Measurements from ENCODE around the gene RPL32. TPM values are rescaled to one million over a fixed set of nuclear protein-coding genes. Genes with fewer than 3 reads are reported as not detected.

RPL32 gene
- total and polyA plus RNA-seq, 2 of the 4 experiments (the other 2 are of a cell fraction), result 566 to 1,856 TPM

DNA sequence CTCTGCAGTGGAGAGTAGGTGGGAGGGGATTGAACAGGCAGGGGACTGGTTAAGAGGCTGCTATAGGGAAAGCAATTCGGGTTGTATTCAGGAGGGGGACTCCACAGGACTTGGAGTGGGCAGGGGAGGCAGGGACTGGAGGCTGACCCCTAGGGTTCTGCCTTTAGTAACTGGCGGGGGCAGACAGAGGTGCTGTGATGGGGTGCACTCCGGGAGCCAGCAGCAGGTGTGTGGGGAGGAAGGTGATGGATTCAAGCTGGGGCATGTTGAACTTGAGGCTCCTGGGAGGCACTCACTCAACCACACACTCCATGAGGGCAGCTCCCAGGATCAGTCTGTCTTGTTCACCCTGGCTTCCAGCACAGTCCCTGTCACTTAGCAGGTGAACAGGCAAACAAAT lies 32.4 kb downstream of the RPL32 start:
- intact Hi-C loops (cut with micrococcal nuclease), result no loop called here
- ATAC-seq (ENCODE audit: low read depth) (no peak), DNase-seq (no peak)
- Histone ChIP-seq H3K4me1 (ENCODE audit: control insufficient read depth, insufficient read depth, low read length) (peaks cover 2% of the 10 kb centered on the region; the same call in 1 of the 2 replicates), H4K91ac (ENCODE audit: insufficient read depth, low read depth, low read length) (no peak overlapping the region), H3K27me3 (ENCODE audit: control insufficient read depth, insufficient read depth, low read length) (no peaks in the 10 kb centered on the region), H3K27ac (ENCODE audit: insufficient read depth, low read length) (no peak overlapping the region), H2AK9ac (replicated peaks; ENCODE audit: low read depth, low read length, poor library complexity) (peak overlapping the region; percentile 33), H2BK15ac (ENCODE audit: low read depth, low read length) (no peak overlapping the region), H4K5ac (ENCODE audit: low read depth, low read length) (no peak overlapping the region), H3K4ac (ENCODE audit: low read depth, low read length) (no peak overlapping the region), H3K14ac (replicated peaks; ENCODE audit: low read depth, low read length) (no peak overlapping the region), H2BK120ac (ENCODE audit: low read depth, low read length) (no peak overlapping the region), H4K8ac (ENCODE audit: low read depth in 2 of 2, low read length in 2 of 2) (no peak overlapping the region), H3K36me3 (ENCODE audit: control insufficient read depth, insufficient read depth, low read length) (peaks cover 22% of the 10 kb centered on the region; the same call in 1 of the 2 replicates), H3K4me2 (ENCODE audit: low read depth, low read length) (no peak overlapping the region), H2BK5ac (ENCODE audit: low read depth, low read length, poor library complexity, severe bottlenecking) (no peak overlapping the region), H3K9me1 (ENCODE audit: insufficient read depth, low read length) (no peaks in the 10 kb centered on the region), H3K79me1 (ENCODE audit: low read depth in 1 of 2, low read length in 2 of 2) (no peaks in the 10 kb centered on the region; a peak in 1 of 4 replicates), H4K20me1 (ENCODE audit: insufficient read depth, low read length) (no peaks in the 10 kb centered on the region), H2BK20ac (ENCODE audit: low read depth, low read length) (no peak overlapping the region), H3K18ac (ENCODE audit: low read depth, low read length) (no peak overlapping the region), H3K9me3 (ENCODE audit: control insufficient read depth, insufficient read depth, low read length) (no peaks in the 10 kb centered on the region), H2AK5ac (ENCODE audit: low read depth, low read length) (no peak overlapping the region), H2AFZ (replicated peaks; ENCODE audit: low read length, poor library complexity) (no peak overlapping the region), H3K4me3 (ENCODE audit: insufficient read depth, low read depth, low read length) (no peak overlapping the region), H3K9ac (ENCODE audit: low read depth, low read length) (no peak overlapping the region), H3K23ac (ENCODE audit: low read depth, low read length) (no peak overlapping the region), H3K56ac (ENCODE audit: extremely low read depth, insufficient read depth, low read length) (no peak overlapping the region)
- in situ Hi-C loops (cut with MboI; ENCODE audit: low sequenced_read_pairs), result no loop called here
- WGBS, 2 experiments (ENCODE audit: extremely low coverage in 2 of 2, insufficient read length in 1 of 2), result no CpG with 5 or more reads among the region's 3 CpGs
- POLR2A ChIA-PET (ENCODE audit: unreplicated experiment), result no interaction called here
- TF ChIP-seq, protein P1, sequence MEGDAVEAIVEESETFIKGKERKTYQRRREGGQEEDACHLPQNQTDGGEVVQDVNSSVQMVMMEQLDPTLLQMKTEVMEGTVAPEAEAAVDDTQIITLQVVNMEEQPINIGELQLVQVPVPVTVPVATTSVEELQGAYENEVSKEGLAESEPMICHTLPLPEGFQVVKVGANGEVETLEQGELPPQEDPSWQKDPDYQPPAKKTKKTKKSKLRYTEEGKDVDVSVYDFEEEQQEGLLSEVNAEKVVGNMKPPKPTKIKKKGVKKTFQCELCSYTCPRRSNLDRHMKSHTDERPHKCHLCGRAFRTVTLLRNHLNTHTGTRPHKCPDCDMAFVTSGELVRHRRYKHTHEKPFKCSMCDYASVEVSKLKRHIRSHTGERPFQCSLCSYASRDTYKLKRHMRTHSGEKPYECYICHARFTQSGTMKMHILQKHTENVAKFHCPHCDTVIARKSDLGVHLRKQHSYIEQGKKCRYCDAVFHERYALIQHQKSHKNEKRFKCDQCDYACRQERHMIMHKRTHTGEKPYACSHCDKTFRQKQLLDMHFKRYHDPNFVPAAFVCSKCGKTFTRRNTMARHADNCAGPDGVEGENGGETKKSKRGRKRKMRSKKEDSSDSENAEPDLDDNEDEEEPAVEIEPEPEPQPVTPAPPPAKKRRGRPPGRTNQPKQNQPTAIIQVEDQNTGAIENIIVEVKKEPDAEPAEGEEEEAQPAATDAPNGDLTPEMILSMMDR (conservative IDR thresholded peaks at IDR 0.05; ENCODE audit: low read depth, low read length), result no peak
- TF ChIP-seq FOS (IDR thresholded peaks at IDR 0.05; ENCODE audit: low read depth, low read length), result no peak
- no TSS peak for BruUV-seq (replicated peaks)
- CTCF ChIA-PET, result no interaction called here
- dilution Hi-C loops (cut with HindIII; ENCODE audit: low sequenced_read_pairs, unreplicated experiment), result no loop called here
